ENCODE data around the gene SYP.

The SYP gene

GRCh38 chrX:49221868-49222267 is 21.9 kb upstream of the SYP start:
- no peaks in the 10 kb centered on the region for H3K36me3 ChIP-seq (ENCODE audit: control insufficient read depth in 2 of 2, insufficient read depth in 2 of 2, low read length in 2 of 2)
- H3K9ac ChIP-seq (ENCODE audit: low read depth in 1 of 2, low read length in 2 of 2): no peak overlapping the region
- H3K4me3 ChIP-seq (ENCODE audit: low read length in 2 of 2): no peak overlapping the region
- H3K9me3 ChIP-seq (ENCODE audit: control insufficient read depth in 2 of 2, low read length in 2 of 2): no peaks in the 10 kb centered on the region
- H3K4me1 ChIP-seq (ENCODE audit: control insufficient read depth in 2 of 2, insufficient read depth in 2 of 2, low read length in 2 of 2): no peaks in the 10 kb centered on the region
- no peak overlapping the region for H3K27ac ChIP-seq (ENCODE audit: low read depth in 2 of 2, low read length in 2 of 2)
- no peaks in the 10 kb centered on the region for H3K27me3 ChIP-seq (ENCODE audit: control insufficient read depth in 2 of 2, insufficient read depth in 2 of 2, low read length in 2 of 2)

DNA sequence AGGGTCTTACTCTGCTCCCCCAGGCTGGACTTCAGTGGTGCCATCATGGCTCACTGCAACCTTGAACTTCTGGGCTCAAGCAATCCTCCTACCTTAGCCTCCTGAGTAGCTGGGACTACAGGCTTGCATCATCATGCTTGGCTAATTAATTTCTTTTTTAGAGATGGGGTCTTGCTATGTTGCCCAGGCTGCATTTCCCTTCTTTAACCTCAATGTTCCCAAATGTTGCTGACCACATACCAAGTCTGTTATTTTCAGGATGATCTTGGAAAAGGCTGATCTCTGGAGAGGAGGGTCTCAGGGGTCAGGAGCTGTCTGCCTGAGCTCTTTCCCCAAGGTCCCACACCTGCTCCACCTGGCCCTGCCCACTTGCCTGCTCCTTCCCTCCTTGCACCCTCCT is 20.1 kb upstream of the SYP start:
- no peak overlapping the region for H3K27ac ChIP-seq (ENCODE audit: low read depth in 2 of 2, low read length in 2 of 2)
- no peaks in the 10 kb centered on the region for H3K4me1 ChIP-seq (ENCODE audit: control insufficient read depth in 2 of 2, insufficient read depth in 2 of 2, low read length in 2 of 2)

DNA sequence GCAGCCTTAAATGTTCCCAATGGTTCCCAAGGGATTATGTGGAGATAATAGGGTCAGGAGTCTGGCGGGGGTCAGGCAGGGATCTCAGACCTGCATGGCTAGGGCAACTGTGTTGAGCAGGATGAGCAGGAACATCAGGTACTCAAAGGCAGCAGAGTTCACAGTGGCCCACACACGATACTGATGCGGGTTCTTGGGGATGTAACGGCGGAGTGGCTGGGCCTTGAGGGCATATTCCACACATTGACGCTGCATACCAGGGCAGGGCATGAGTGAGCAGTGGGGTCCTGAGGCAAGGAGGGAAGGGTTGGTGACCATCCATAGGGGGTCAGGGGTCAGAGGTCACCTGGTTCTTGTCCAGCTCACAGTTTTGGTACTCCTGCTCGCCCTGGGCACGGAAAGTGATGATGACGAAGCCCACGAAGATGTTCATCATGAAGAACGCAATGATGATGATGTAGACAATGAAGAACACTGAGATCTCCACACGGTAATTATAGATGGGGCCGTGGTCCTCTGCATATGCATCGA is 15.1 kb upstream of the SYP start:
- H3K9me3 ChIP-seq (ENCODE audit: control insufficient read depth in 2 of 2, low read length in 2 of 2): no peaks in the 10 kb centered on the region
- H3K4me1 ChIP-seq (ENCODE audit: control insufficient read depth in 2 of 2, insufficient read depth in 2 of 2, low read length in 2 of 2): no peaks in the 10 kb centered on the region
- no peak overlapping the region for H3K9ac ChIP-seq (ENCODE audit: low read depth in 1 of 2, low read length in 2 of 2)
- no peaks in the 10 kb centered on the region for H3K36me3 ChIP-seq (ENCODE audit: control insufficient read depth in 2 of 2, insufficient read depth in 2 of 2, low read length in 2 of 2)
- H3K27me3 ChIP-seq (ENCODE audit: control insufficient read depth in 2 of 2, insufficient read depth in 2 of 2, low read length in 2 of 2): peaks cover 0 to 3% of the 10 kb centered on the region in 2 donors
- no peak overlapping the region for H3K27ac ChIP-seq (ENCODE audit: low read depth in 2 of 2, low read length in 2 of 2)
- no peak overlapping the region for H3K4me3 ChIP-seq (ENCODE audit: low read length in 2 of 2)

More for the DNA sequence above, 20.1 kb upstream of the SYP start:
- no peak overlapping the region for H3K4me3 ChIP-seq (ENCODE audit: low read length in 2 of 2)
- H3K36me3 ChIP-seq (ENCODE audit: control insufficient read depth in 2 of 2, insufficient read depth in 2 of 2, low read length in 2 of 2): no peaks in the 10 kb centered on the region
- H3K9me3 ChIP-seq (ENCODE audit: control insufficient read depth in 2 of 2, low read length in 2 of 2): no peaks in the 10 kb centered on the region
- no peak overlapping the region for H3K9ac ChIP-seq (ENCODE audit: low read depth in 1 of 2, low read length in 2 of 2)
- no peaks in the 10 kb centered on the region for H3K27me3 ChIP-seq (ENCODE audit: control insufficient read depth in 2 of 2, insufficient read depth in 2 of 2, low read length in 2 of 2)

GRCh38 chrX:49214416-49214815 is 14.4 kb upstream of the SYP start:
- Histone ChIP-seq H3K9me3 (ENCODE audit: control insufficient read depth in 2 of 2, low read length in 2 of 2) (no peaks in the 10 kb centered on the region), H3K4me1 (ENCODE audit: control insufficient read depth in 2 of 2, insufficient read depth in 2 of 2, low read length in 2 of 2) (no peaks in the 10 kb centered on the region), H3K36me3 (ENCODE audit: control insufficient read depth in 2 of 2, insufficient read depth in 2 of 2, low read length in 2 of 2) (no peaks in the 10 kb centered on the region), H3K27ac (ENCODE audit: low read depth in 2 of 2, low read length in 2 of 2) (no peak overlapping the region), H3K9ac (ENCODE audit: low read depth in 1 of 2, low read length in 2 of 2) (no peak overlapping the region), H3K27me3 (ENCODE audit: control insufficient read depth in 2 of 2, insufficient read depth in 2 of 2, low read length in 2 of 2) (peaks cover 0 to 3% of the 10 kb centered on the region in 2 donors), H3K4me3 (ENCODE audit: low read length in 2 of 2) (no peak overlapping the region)

GRCh38 chrX:49212861-49213260 is 12.9 kb upstream of the SYP start:
- Histone ChIP-seq H3K36me3 (ENCODE audit: control insufficient read depth in 2 of 2, insufficient read depth in 2 of 2, low read length in 2 of 2) (no peaks in the 10 kb centered on the region), H3K27me3 (ENCODE audit: control insufficient read depth in 2 of 2, insufficient read depth in 2 of 2, low read length in 2 of 2) (peaks cover 0 to 3% of the 10 kb centered on the region in 2 donors), H3K9me3 (ENCODE audit: control insufficient read depth in 2 of 2, low read length in 2 of 2) (no peaks in the 10 kb centered on the region), H3K27ac (ENCODE audit: low read depth in 2 of 2, low read length in 2 of 2) (no peak overlapping the region), H3K9ac (ENCODE audit: low read depth in 1 of 2, low read length in 2 of 2) (no peak overlapping the region), H3K4me3 (ENCODE audit: low read length in 2 of 2) (no peak overlapping the region), H3K4me1 (ENCODE audit: control insufficient read depth in 2 of 2, insufficient read depth in 2 of 2, low read length in 2 of 2) (no peaks in the 10 kb centered on the region)

- Histone ChIP-seq H3K9me3 (ENCODE audit: control insufficient read depth in 2 of 2, low read length in 2 of 2) (no peaks in the 10 kb centered on the region), H3K27ac (ENCODE audit: low read depth in 2 of 2, low read length in 2 of 2) (no peak overlapping the region), H3K4me3 (ENCODE audit: low read length in 2 of 2) (no peak overlapping the region), H3K4me1 (ENCODE audit: control insufficient read depth in 2 of 2, insufficient read depth in 2 of 2, low read length in 2 of 2) (no peaks in the 10 kb centered on the region), H3K9ac (ENCODE audit: low read depth in 1 of 2, low read length in 2 of 2) (no peak overlapping the region), H3K36me3 (ENCODE audit: control insufficient read depth in 2 of 2, insufficient read depth in 2 of 2, low read length in 2 of 2) (no peaks in the 10 kb centered on the region), H3K27me3 (ENCODE audit: control insufficient read depth in 2 of 2, insufficient read depth in 2 of 2, low read length in 2 of 2) (peaks cover 0 to 3% of the 10 kb centered on the region in 2 donors)
These were observed 12.2 kb upstream of the SYP start for GRCh38 chrX:49212209-49212608.

DNA sequence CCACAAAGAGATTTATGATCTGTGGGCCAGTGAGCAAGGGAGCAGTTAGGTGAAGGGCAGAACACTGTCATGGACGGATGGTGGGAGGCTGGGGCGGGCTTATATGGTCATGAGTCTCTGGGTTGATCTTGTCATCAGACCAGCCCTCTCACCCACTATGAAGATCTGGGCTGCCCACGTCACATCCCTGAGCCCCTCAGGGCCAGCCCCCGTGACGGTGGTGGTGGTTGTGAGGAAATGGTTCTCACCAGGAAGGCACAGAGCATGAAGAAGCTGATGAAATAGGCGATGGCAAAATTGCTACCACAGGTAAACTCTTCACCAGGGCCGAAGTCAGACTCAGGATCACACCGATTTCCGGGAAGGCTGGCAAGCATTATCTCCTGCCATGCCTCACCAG is 11.1 kb upstream of the SYP start:
- H3K36me3 ChIP-seq (ENCODE audit: control insufficient read depth in 2 of 2, insufficient read depth in 2 of 2, low read length in 2 of 2): no peaks in the 10 kb centered on the region
- H3K4me1 ChIP-seq (ENCODE audit: control insufficient read depth in 2 of 2, insufficient read depth in 2 of 2, low read length in 2 of 2): no peaks in the 10 kb centered on the region
- H3K9ac ChIP-seq (ENCODE audit: low read depth in 1 of 2, low read length in 2 of 2): no peak overlapping the region
- peaks cover 1 to 3% of the 10 kb centered on the region in 2 donors for H3K27me3 ChIP-seq (ENCODE audit: control insufficient read depth in 2 of 2, insufficient read depth in 2 of 2, low read length in 2 of 2)
- H3K9me3 ChIP-seq (ENCODE audit: control insufficient read depth in 2 of 2, low read length in 2 of 2): no peaks in the 10 kb centered on the region
- no peak overlapping the region for H3K4me3 ChIP-seq (ENCODE audit: low read length in 2 of 2)
- no peak overlapping the region for H3K27ac ChIP-seq (ENCODE audit: low read depth in 2 of 2, low read length in 2 of 2)

- Histone ChIP-seq H3K27me3 (ENCODE audit: control insufficient read depth in 2 of 2, insufficient read depth in 2 of 2, low read length in 2 of 2) (peaks cover 1 to 3% of the 10 kb centered on the region in 2 donors), H3K9ac (ENCODE audit: low read depth in 1 of 2, low read length in 2 of 2) (no peak overlapping the region), H3K27ac (ENCODE audit: low read depth in 2 of 2, low read length in 2 of 2) (no peak overlapping the region), H3K36me3 (ENCODE audit: control insufficient read depth in 2 of 2, insufficient read depth in 2 of 2, low read length in 2 of 2) (no peaks in the 10 kb centered on the region), H3K4me3 (ENCODE audit: low read length in 2 of 2) (no peak overlapping the region), H3K9me3 (ENCODE audit: control insufficient read depth in 2 of 2, low read length in 2 of 2) (no peaks in the 10 kb centered on the region), H3K4me1 (ENCODE audit: control insufficient read depth in 2 of 2, insufficient read depth in 2 of 2, low read length in 2 of 2) (no peaks in the 10 kb centered on the region)
These were observed 10.4 kb upstream of the SYP start for GRCh38 chrX:49210406-49210805.

DNA sequence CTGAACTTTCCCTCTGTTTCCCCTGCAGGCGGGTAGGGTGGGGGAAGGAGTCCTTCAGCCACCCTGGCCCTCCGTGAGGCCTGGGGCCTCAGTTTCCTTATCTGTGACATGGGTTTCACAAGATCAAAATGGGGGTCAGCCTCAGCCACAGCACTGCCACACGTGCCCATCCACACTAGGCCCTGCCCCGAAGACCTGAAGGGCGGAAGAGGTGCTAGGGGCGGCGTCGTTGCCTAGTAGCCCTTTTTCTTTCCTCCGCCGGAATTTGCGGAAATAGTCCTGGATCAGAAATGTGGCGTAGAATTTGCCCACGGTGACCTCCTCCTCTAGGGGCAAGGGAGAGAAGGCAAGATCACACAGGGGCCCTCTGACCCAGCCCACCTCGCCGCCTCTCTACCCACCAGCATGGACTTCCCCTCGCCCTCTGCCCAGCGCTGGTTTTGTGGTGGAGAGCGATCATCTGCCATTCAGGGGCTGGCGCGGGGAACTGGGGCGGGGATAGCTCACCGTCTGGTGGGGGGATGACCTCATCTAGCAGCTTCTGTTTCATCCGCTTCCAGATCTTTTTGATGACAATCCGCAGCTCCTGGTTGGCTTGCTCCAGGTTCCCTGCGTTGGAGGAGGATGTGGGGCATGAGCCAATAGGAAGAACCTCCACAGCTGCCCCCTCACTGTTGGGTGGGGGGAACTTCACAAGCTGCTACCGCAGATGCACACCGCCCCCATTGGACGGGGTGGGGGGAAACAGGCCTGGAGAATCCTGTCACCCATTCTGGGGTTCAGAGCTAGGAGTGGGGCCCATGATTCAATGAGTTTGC is 9.7 kb upstream of the SYP start:
- no peak overlapping the region for H3K4me3 ChIP-seq (ENCODE audit: low read length in 2 of 2)
- H3K27ac ChIP-seq (ENCODE audit: low read depth in 2 of 2, low read length in 2 of 2): no peak overlapping the region
- H3K27me3 ChIP-seq (ENCODE audit: control insufficient read depth in 2 of 2, insufficient read depth in 2 of 2, low read length in 2 of 2): peaks cover 1 to 3% of the 10 kb centered on the region in 2 donors
- H3K9me3 ChIP-seq (ENCODE audit: control insufficient read depth in 2 of 2, low read length in 2 of 2): no peaks in the 10 kb centered on the region
- H3K9ac ChIP-seq (ENCODE audit: low read depth in 1 of 2, low read length in 2 of 2): no peak overlapping the region
- H3K36me3 ChIP-seq (ENCODE audit: control insufficient read depth in 2 of 2, insufficient read depth in 2 of 2, low read length in 2 of 2): no peaks in the 10 kb centered on the region
- H3K4me1 ChIP-seq (ENCODE audit: control insufficient read depth in 2 of 2, insufficient read depth in 2 of 2, low read length in 2 of 2): no peaks in the 10 kb centered on the region

- no peak overlapping the region for H3K9ac ChIP-seq (ENCODE audit: low read depth in 1 of 2, low read length in 2 of 2)
- no peaks in the 10 kb centered on the region for H3K9me3 ChIP-seq (ENCODE audit: control insufficient read depth in 2 of 2, low read length in 2 of 2)
- no peaks in the 10 kb centered on the region for H3K4me1 ChIP-seq (ENCODE audit: control insufficient read depth in 2 of 2, insufficient read depth in 2 of 2, low read length in 2 of 2)
- no peaks in the 10 kb centered on the region for H3K36me3 ChIP-seq (ENCODE audit: control insufficient read depth in 2 of 2, insufficient read depth in 2 of 2, low read length in 2 of 2)
- no peak overlapping the region for H3K27ac ChIP-seq (ENCODE audit: low read depth in 2 of 2, low read length in 2 of 2)
- H3K4me3 ChIP-seq (ENCODE audit: low read length in 2 of 2): no peak overlapping the region
- H3K27me3 ChIP-seq (ENCODE audit: control insufficient read depth in 2 of 2, insufficient read depth in 2 of 2, low read length in 2 of 2): peaks cover 0 to 1% of the 10 kb centered on the region in 2 donors
These were observed 8.4 kb upstream of the SYP start for GRCh38 chrX:49208399-49208798.

All from mucosa of rectum (tissue), 2 donors.